Gastroesophageal sphincter (tissue), 3 donors: ENCODE results near the gene HMGB4.

Experiments used
- CTCF ChIP-seq, 4 experiments: fragments of 200-600 bp in 2 of 4; fragments of 450-650 bp in 2 of 4; sonication (generic) in 1 of 4; IDR thresholded peaks; one replicate each; pipeline ENCODE4 v1.5.1; 2017 to 2019; ENCODE audit warnings: antibody characterized with exemption in 4 of 4, mild to moderate bottlenecking in 2 of 4, moderate library complexity in 2 of 4
- POLR2A ChIP-seq, 2 donors: fragments of 450-650 bp; IDR thresholded peaks; one replicate each; pipeline ENCODE4 v1.6.1; 2017; ENCODE audit warnings: antibody characterized with exemption in 2 of 2, mild to moderate bottlenecking in 2 of 2, moderate library complexity in 1 of 2

GRCh38 chr1:33824971-33825370, 38.9 kb upstream of the HMGB4 start:
- TF ChIP-seq CTCF (IDR thresholded peaks at IDR 0.05) (no peak), POLR2A (IDR thresholded peaks at IDR 0.05) (no peak)
